GM18873 (cell line): Measurements from ENCODE around the gene CBX8.

ENCODE experiments used
- ATAC-seq: cut with Tn5 transposase; IDR thresholded peaks from one replicate; pipeline ENCODE4 v1.9.1; 2021; ENCODE audit warnings: mild to moderate bottlenecking, moderate library complexity, moderate number of reproducible peaks; ENCODE audit not compliant: unreplicated experiment, low FRiP score

The CBX8 gene

DNA sequence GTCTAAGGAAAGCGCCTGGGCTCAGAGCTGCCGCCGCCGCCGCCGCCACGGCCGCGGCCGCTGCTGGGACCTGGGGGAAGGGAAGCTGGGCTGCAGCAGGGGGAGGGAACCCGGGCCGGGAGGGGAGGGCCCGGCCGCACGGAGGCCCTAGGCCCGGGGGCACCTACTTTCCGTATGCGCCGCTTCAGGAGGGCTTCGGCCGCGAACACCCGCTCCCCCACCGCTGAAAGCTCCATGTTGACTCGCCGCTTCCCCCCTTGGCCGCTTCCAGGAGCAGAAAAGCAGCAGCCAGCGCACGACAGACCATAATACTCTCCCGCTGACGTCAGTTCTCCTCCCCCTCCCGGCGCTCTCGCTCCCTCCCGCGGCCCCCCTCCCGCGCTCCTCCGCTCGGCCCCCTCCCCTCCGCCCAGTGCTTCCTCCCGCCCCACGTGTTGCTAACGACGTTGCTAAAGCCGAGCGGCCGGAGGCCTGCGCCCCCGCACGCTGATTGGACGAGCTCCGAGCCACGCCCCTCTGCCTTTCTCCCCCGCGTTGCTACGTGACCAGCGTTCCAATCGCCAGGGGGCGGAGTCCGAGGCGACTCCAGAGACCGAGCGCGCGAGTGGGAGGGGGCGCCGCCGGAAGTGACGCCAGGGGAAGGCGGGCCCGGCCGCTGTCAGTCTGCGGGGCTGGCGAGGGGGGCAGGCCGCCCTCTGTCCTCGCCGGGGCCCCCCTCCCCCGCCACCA lies at the start of gene CBX8:
Gene CBX8 (minus strand): TSS at position 315 of the 729 bp plus-strand sequence. CDS start 79 bp downstream, at position 236.
- ATAC-seq = peak; percentile 89

DNA sequence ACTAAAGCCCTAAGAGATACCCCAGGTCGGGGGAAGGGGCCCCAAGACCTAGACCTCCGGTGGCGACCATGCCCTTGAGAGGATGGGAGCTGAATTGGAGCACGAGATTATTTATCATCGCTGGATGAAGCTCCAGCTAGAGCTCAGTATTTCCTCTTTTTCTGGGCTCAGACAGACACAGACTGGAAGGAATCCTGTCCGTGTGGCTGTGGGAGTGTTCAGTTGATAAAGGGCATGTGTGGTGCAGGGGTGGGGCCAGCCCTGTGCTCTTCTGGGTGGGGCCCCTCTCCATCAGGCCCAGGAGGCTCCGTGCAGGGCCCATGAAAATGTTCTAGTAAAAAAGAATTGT lies 48.7 kb upstream of the CBX8 start:
- no peak for ATAC-seq

DNA sequence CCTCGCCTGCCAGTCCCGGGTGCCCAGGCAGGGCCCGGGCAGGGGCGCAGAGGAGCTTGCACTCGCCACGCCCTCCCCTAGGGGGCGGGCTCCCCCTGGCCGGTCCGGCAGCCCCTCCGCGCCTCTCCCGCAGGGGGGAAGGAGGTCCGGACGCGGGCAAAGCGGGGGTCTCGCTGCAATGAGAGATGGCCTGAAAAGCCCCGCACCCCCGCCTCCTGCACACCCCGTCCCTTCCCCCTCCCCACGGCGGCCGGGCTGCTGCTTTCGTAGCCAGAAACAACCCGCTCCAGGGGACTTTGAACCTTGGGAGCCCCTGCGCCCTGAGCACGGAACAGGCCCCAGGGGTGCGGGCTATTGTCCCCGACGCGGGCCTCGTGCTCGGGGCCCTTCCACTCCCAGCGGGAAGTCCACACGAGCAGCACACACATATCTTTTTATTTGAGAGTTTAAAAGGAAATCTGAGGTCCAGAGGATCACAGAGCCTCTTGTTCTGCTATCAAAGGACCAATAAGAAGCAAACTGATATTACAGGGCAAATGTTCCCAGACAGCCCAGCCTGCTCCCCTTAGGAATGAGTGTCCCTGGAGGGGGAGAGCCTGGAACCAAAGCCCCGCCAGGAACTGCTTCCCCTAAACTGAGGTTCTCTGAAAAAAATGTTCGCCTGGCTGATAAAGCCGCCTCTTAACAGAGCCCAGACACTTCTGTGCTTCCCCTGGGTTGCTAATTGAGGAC lies 48.2 kb upstream of the CBX8 start:
- no peak for ATAC-seq

DNA sequence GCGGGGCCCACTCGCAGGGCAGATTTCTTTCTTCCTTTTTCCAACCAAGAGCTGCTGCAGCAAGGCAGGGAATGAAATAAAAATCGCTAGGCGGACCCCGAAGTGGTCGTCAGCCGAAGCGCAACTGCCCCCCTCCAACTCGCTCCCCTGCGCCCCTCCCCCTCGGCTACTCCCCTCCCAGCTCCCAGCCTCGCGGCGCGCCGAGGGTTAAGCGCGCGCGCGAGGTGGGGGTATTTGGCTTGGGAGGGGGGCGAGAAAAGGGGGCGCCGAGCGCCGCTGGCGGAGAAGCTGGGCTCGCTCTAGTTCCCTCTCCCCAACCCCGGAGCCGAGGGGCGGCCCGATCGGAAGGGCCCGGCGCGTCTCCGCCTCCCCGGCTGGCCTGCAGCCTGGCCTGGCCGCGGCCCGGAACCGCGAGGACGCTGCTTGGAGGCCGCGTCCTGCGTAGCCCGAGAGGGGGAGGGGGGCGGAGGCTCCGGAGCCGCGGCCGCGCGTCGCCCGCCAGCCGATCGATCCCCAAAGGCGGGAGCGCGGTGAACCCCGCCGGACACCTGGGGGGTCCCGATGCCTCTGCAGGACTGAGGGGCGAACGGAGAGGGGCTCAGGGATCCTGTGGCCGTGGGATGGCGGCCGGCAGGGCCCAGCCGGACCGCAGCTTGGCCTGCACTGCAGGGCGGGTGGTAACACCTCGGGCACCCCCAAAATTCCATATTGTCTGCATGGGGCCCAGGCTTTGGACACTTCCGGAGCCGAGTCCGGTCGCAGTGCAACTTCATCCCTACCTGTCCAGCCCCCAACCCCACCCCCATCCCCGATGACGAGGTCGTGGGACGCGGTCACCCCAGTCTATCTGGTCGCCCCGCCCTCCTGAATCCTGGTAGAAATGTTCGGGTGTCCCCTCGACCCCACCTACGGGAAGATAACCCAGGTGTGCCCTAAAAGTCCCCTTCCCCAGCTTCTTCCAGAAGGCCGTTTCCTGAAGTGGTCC lies 47.2 kb upstream of the CBX8 start:
- ATAC-seq = no peak

DNA sequence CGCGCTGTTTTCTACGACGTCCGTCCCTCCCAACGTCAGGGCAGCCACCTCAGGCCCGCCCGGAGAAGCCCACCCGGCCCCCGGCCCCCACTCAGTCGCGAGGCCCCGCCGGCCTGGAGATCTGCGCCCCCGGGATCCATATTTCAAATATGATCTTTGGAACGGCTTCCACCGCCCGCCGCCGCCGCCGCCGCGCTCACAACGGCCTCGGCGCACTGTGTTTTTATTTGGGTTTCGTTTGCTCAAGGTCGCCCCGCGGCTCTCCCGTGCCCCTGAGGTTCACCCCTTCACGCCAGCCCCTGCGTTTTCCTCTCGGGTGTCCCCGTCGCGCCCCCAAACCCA lies 46.6 kb upstream of the CBX8 start:
- no peak for ATAC-seq

DNA sequence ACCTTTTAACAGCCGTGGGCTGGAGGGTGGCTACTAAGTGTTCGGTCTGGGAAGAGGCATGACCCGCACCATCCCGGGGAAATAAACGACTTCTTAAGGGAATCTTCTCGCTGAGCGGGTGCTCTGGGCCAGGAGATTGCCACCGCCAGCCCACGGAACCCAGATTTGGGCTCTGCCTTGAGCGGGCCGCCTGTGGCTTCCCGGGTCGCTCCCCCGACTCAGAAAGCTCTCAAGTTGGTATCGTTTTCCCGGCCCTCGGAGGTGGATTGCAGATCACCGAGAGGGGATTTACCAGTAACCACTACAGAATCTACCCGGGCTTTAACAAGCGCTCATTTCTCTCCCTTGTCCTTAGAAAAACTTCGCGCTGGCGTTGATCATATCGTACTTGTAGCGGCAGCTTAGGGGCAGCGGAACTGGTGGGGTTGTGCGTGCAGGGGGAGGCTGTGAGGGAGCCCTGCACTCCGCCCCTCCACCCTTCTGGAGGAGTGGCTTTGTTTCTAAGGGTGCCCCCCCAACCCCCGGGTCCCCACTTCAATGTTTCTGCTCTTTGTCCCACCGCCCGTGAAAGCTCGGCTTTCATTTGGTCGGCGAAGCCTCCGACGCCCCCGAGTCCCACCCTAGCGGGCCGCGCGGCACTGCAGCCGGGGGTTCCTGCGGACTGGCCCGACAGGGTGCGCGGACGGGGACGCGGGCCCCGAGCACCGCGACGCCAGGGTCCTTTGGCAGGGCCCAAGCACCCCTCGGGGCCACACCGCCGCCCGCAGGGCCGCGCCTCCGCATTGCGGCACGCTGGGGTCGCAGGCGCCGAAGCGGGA lies 46.0 kb upstream of the CBX8 start:
- ATAC-seq = no peak

DNA sequence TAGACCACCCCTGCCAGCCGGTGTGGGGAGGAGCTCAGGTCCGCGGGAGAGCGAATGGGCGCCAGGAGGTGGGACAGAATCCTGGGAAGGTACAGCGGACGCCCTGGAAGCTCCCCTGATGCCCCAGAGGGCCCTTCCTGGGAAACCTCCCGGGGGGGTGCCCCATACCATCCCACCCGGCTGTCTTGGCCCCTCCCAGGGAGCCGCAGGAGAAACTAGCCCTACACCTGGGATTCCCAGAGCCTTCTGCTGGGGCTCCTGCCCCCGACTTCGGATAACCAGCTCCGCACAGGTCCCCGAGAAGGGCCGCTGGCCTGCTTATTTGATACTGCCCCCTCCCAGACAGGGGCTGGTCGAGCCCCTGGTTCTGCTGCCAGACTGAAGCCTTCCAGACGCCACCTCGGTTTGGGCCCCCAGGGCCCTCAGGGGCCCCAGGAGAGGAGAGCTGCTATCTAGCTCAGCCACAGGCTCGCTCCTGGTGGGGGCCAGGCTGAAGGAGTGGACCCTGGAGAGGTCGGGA lies 45.3 kb upstream of the CBX8 start:
- ATAC-seq = no peak

DNA sequence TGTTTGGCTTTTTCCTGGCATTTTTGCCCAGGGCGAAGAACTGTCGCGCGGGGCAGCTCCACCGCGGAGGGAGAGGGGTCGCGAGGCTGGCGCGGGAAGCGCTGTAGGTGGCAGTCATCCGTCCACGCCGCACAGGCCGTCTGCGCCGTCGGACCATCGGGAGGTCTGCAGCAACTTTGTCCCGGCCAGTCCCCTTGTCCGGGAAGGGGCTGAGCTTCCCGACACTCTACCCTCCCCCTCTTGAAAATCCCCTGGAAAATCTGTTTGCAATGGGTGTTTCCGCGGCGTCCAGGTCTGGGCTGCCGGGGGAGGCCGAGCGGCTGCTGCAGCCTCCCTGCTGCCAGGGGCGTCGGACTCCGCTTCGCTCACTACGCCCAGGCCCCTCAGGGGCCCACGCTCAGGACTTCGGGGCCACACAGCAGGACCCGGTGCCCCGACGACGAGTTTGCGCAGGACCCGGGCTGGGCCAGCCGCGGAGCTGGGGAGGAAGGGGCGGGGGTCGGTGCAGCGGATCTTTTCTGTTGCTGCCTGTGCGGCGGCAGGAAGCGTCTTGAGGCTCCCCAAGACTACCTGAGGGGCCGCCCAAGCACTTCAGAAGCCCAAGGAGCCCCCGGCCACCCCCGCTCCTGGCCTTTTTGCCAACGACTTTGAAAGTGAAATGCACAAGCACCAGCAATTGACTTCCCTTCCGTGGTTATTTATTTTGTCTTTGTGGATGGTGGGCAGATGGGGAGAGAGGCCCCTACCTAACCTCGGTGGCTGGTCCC lies 44.7 kb upstream of the CBX8 start:
- no peak for ATAC-seq

DNA sequence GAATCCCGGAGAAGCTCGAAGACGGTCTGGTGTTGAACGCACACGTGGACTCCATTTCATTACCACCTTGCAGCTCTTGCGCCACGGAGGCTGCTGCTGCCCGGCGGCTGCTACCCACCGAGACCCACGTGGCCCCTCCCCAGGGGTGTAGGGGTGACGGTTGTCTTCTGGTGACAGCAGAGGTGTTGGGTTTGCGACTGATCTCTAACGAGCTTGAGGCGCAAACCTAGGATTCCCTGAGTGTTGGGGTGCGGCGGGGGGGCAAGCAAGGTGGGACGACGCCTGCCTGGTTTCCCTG lies 44.1 kb upstream of the CBX8 start:
- no peak for ATAC-seq

DNA sequence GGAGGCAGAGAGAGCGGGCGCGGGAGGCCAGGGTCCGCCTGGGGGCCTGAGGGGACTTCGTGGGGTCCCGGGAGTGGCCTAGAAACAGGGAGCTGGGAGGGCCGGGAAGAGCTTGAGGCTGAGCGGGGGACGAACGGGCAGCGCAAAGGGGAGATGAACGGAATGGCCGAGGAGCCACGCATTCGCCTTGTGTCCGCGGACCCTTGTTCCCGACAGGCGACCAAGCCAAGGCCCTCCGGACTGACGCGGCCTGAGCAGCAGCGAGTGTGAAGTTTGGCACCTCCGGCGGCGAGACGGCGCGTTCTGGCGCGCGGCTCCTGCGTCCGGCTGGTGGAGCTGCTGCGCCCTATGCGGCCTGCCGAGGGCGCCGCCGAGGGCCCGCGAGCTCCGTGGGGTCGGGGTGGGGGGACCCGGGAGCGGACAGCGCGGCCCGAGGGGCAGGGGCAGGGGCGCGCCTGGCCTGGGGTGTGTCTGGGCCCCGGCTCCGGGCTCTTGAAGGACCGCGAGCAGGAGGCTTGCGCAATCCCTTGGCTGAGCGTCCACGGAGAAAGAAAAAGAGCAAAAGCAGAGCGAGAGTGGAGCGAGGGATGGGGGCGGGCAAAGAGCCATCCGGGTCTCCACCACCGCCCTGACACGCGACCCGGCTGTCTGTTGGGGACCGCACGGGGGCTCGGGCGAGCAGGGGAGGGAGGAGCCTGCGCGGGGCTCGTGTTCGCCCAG lies 43.6 kb upstream of the CBX8 start:
- ATAC-seq = no peak

DNA sequence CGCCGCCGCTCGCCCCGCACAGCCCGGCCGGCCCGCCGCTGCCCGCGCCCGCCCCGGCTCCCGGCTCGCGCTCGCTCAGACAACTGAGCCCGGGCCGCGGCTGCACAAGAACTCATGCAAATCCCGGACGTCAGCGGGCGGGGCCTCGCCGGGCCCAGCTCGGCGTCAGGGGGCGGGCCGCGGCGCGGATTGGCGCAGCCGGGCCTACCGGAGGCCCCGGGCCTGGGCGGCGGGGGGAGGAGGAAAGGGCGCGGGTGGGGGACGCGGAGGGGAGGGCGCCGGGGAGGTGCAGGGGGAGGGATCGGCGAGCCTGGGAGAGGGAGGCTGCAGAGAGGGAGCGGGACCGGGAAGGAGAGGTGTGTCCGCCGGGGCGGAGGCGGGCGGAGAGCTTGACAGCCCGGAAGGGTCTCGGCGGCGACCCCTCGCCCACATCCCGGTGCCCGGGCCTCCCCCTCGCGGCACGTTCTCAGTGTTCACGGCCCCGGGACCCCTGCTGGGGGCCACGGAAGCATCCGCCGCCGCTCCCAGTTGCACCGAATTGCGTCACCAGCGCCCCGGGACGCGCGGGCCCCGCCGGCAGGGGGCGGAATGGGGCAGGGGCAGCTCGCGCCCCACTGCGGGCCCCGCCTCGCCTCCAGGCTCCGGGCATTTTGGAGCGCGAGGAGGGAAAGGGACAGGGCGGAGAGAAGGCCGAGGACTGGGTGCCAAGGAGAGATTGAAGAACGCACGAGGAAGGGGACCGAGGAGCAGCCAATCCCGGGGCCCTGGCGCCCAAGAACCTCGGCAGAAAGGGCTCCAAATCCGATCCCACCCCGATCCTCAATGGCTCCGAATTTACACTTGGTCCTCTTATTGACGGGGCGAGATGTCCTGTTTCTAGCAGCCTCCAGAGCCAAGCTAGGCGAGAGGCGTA lies 42.7 kb upstream of the CBX8 start, which contains the start of gene CBX4:
Gene CBX4 (minus strand): TSS at position 85 of the 913 bp plus-strand sequence. CDS start 189 bp downstream, outside the sequence.
- no peak for ATAC-seq

DNA sequence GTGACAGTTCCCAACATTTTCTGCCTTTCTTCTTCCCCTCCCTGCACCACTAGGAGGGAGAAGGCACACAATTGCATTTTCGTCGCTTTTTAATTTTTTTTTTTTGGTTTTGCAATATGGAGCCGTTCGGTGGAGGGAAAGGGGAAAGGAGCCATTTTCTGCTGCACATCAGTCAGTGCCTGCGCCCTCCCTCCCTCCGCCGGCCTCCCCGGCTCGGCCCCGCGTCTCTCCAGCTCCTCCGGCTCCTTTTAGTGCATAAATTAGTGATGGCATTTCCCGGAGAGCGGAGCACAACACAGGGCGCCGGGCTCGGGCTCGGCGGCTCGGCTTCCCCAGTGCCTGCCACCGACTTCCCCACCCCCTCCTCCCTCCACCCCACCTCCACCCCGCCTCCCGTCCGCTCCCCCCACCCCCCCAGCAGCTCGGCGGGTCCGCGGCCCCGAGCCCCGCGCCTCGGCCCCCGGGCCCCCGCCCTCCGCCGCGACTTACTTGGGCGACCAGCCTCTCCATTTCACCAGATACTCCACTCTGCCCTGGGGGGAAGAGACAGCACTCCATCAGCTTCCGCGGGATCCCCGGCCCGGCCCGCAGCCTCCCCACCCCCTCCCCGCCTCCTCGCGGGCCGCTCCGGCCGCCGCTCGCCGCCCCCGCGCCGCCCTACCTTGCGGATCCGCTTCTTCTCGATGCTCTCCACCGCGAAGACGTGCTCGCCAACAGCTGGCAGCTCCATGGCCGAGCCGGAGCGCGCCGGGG lies 41.8 kb upstream of the CBX8 start:
- ATAC-seq = no peak

DNA sequence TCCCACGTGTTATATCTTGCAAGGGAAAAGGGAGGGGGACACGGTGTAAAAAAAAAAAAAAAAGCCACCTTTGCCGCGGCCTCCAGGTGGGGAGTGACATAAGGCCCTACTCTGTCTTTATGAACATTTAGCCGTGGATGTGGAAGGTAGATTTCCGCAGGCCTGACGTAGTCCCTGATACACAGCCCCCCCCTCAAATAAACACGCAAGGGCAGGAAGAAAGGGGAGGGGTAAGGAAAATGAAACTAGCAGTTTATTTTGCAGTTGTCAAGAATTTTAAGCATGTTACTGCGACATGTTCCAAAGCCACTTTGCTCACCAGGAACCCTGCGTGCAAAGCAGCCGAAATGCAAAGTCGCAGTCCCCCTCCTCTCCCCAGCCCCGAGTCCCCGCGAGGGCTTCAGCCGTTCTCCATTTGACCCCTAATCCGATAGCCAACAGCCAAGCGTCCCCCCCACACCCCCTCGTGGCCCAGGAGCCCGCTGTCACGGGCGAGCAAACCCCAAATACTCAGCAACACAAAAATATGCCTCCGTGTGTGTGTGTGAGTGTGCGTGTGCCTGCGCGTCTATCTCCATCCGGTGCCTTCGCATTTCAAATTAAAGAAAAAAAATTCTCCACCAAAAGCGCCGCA lies 41.1 kb upstream of the CBX8 start:
- ATAC-seq = no peak

DNA sequence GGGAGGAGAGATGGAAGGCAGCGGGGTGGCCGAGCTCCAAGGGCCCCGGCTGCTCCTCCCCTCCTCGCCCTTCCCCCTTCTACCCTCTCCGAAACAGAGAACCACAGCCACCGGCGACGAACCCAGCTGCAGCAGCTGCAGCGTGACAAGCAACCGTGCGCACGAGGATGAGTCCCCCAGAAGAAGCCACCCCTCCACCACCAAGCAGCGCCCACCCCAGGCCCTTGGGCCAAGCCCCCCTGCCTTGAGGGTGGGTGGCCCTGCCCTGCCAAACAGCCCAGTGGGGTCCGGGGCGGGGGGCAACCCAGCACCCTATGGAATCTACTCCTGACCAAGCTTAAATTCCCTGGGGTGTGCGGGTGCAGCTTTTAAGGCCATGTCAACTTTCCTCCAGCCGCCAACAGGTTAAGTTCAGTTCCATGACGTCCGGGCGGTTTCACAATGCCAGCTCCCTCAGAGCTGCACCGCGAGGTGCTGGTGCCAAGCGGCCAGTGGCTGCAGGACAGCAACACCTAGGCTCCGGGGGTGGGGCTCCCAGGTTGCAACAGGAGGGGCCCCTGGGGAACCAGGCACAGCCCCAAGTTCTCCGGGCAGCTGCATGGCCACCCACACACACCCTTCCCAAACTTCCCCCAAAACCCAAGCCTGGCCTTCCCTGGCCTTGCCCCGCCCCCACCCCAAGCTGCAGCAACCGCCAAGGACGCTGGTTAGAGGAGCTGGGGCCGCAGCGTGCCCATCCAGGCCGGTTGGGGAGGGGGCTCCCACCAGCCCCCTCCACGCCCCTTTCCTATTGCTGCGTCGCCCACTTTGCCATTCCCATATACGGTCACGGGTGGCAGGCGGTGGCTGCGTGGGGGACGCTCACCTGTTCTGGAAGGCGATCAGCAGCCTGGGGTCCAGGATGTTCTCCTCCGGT lies 40.4 kb upstream of the CBX8 start:
- no peak for ATAC-seq

DNA sequence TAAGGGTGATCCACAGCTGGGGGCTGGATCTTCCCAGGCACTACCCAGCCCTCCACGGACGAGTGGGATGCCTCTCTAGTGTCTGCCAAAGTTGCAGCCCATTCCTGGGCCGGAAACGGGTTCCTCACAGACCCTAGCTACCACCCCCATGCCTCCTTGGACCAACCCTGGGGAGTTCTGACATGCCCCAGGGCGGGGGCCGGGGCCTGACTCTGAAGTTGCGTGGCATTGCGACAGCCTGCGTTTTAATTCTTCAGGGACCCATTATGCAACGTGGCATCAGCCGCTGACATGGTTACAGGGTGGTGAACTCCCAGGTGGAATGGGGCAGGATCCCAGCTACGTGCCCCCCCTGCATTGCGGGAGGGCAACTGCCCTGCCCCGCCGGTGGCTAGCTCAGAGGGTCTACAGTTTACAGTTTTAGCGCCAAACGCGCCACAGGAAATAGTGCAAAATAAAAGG lies 39.7 kb upstream of the CBX8 start:
- no peak for ATAC-seq
